Lung (tissue), 12 donors: ENCODE measurements around the gene IDS. TPM values are rescaled to one million over a fixed set of nuclear protein-coding genes. Genes with fewer than 3 reads are reported as not detected.

Experiments used
- ATAC-seq: fragments of 200-7000 bp; cut with Tn5 transposase; one replicate; pipeline ENCODE4 v1.9.1; 2020; ENCODE audit warnings: moderate number of reproducible peaks; ENCODE audit not compliant: insufficient read depth, low FRiP score
- DNase-seq, 3 donors: peaks; one replicate each; pipeline ENCODE4 v3.0.0-alpha.2; 2013 to 2017
- H3K27ac ChIP-seq, 2 donors: one replicate each; pipeline ENCODE4 v1.5.1; 2013; ENCODE audit warnings: mild to moderate bottlenecking in 2 of 2, moderate library complexity in 2 of 2, control low read depth in 1 of 2, inconsistent platforms in 1 of 2, low read depth in 1 of 2, low read length in 1 of 2
- H3K27me3 ChIP-seq, 3 donors: one replicate each; pipeline ENCODE4 v1.5.1; 2013; ENCODE audit warnings: low read length in 2 of 3; ENCODE audit not compliant: control insufficient read depth in 3 of 3, insufficient read depth in 3 of 3
- H3K36me3 ChIP-seq, 4 donors: one replicate each; pipeline ENCODE4 v1.5.1; 2013; ENCODE audit warnings: low read length in 4 of 4, mild to moderate bottlenecking in 1 of 4, moderate library complexity in 1 of 4; ENCODE audit not compliant: control insufficient read depth in 4 of 4, insufficient read depth in 4 of 4
- H3K4me1 ChIP-seq, 5 donors: one replicate each; pipeline ENCODE4 v1.5.1; 2013; ENCODE audit warnings: low read length in 5 of 5, mild to moderate bottlenecking in 2 of 5, moderate library complexity in 1 of 5; ENCODE audit not compliant: control insufficient read depth in 5 of 5, insufficient read depth in 5 of 5
- H3K4me3 ChIP-seq: one replicate; pipeline ENCODE4 v1.5.1; 2013; ENCODE audit warnings: mild to moderate bottlenecking, control low read depth, moderate library complexity
- H3K9ac ChIP-seq, 2 donors: one replicate each; pipeline ENCODE4 v1.5.1; 2013; ENCODE audit warnings: low read length in 2 of 2, control low read depth in 1 of 2; ENCODE audit not compliant: insufficient read depth in 1 of 2
- H3K9me3 ChIP-seq, 4 donors: one replicate each; pipeline ENCODE4 v1.5.1; 2013; ENCODE audit warnings: low read length in 3 of 4, mild to moderate bottlenecking in 1 of 4, moderate library complexity in 1 of 4; ENCODE audit not compliant: control insufficient read depth in 4 of 4, insufficient read depth in 3 of 4
- whole genome bisulfite sequencing, 2 donors: extraction: QIAGEN DNeasy Blood & Tissue Kit; methylation state at CpG; one replicate each; pipeline ENCODE4 v1.1.7; 2013; 5-methylcytosine and 5-hydroxymethylcytosine counted together
- polyA plus RNA-seq, 2 donors: library from polyadenylated mRNA; stranded (reverse); fragments of 200-250 nt; gene quantifications; one replicate each; pipeline ENCODE4 v1.2.1, GENCODE V29; 2013
- total RNA-seq, 2 donors: library from RNA; depleted of rRNA in 1 of 2; stranded (reverse); fragments of >200 nt in 1 of 2; gene quantifications; one replicate each; pipeline ENCODE4 v1.2.1, GENCODE V29; 2014 to 2021
- TF ChIP-seq, protein P1 (sequence below): IDR thresholded peaks from 2 replicates; pipeline ENCODE4 v1.5.1; 2012; ENCODE audit warnings: mild to moderate bottlenecking; ENCODE audit errors: control extremely low read depth, extremely low read depth
- donor health status: control.
- donor health status: control.
- donor health status: Bipolar disorder and iron deficiency.
- donor health status: healthy.
- donor health status: DM: yes; HTN: yes; CAD: no.

Gene IDS
- total and polyA plus RNA-seq, 4 donors, result 32.0 to 100 (median 49.2) TPM

DNA sequence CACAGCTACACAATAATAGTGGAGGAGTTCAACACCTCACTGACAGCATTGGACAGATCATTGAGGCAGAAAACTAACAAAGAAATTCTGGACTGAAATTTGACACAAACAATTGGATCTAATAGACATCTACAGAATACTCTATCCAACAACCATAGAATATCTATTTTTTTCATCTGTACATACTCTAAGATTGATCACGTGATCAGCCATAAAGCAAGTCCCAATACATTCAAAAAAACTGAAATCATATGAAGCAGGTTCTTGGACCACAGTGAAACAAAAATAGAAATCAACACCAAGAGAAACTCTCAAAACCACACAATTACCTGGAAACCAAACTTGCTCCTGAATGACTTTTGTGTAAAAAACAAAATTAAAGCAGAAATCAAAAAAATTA is 12.2 kb upstream of the IDS start:
- Histone ChIP-seq H3K36me3 (no peaks in the 10 kb centered on the region), H3K4me1 (no peaks in the 10 kb centered on the region), H3K27me3 (peaks cover 0 to 4% (median 3%) of the 10 kb centered on the region in 3 donors), H3K9ac (no peak overlapping the region), H3K27ac (no peak overlapping the region), H3K9me3 (no peaks in the 10 kb centered on the region), H3K4me3 (no peak overlapping the region)
- WGBS, 2 donors, result 68 to 92% methylated on average over 1 of the region's 1 CpG
- ATAC-seq (no peak), DNase-seq (no peak)
- TF ChIP-seq, protein P1, sequence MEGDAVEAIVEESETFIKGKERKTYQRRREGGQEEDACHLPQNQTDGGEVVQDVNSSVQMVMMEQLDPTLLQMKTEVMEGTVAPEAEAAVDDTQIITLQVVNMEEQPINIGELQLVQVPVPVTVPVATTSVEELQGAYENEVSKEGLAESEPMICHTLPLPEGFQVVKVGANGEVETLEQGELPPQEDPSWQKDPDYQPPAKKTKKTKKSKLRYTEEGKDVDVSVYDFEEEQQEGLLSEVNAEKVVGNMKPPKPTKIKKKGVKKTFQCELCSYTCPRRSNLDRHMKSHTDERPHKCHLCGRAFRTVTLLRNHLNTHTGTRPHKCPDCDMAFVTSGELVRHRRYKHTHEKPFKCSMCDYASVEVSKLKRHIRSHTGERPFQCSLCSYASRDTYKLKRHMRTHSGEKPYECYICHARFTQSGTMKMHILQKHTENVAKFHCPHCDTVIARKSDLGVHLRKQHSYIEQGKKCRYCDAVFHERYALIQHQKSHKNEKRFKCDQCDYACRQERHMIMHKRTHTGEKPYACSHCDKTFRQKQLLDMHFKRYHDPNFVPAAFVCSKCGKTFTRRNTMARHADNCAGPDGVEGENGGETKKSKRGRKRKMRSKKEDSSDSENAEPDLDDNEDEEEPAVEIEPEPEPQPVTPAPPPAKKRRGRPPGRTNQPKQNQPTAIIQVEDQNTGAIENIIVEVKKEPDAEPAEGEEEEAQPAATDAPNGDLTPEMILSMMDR, result no peak

DNA sequence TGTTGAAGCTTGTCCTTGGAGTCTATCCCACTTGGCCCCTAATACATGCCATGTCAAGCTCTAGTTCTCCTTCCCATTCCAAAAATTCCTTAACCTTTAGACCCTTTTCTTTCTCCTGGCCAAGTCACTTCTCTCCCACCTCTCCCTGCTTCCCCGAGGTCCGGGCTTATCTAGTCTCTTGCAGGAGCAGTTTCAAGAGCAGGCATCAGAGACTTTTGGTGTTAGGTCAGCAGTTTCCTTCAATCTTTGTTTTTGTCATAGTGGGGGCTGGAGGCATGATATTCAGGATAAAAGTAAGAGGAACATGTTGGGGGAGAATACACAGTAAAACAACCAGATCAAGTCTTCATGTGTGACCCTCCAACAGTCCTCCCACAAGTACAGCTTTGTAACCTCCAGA is 11.5 kb upstream of the IDS start:
- Histone ChIP-seq H3K4me3 (no peak overlapping the region), H3K9ac (no peak overlapping the region), H3K9me3 (no peaks in the 10 kb centered on the region), H3K27me3 (peaks cover 0 to 3% (median 2%) of the 10 kb centered on the region in 3 donors), H3K27ac (no peak overlapping the region), H3K36me3 (no peaks in the 10 kb centered on the region), H3K4me1 (no peaks in the 10 kb centered on the region)
- TF ChIP-seq, protein P1, result no peak
- 81 to 83% methylated on average over 2 of the region's 2 CpGs for WGBS, 2 donors
- ATAC-seq, result no peak
- DNase-seq, result no peak

GRCh38 chrX:149515954-149516602 is 11.0 kb upstream of the IDS start:
- Histone ChIP-seq H3K36me3 (no peaks in the 10 kb centered on the region), H3K9me3 (no peaks in the 10 kb centered on the region), H3K4me3 (no peak overlapping the region), H3K4me1 (peaks cover 0 to 1% (median 0%) of the 10 kb centered on the region in 5 donors), H3K9ac (no peak overlapping the region), H3K27me3 (peaks cover 0 to 3% (median 0%) of the 10 kb centered on the region in 3 donors), H3K27ac (no peak overlapping the region)
- 39 to 40% methylated on average over 4 of the region's 4 CpGs for WGBS, 2 donors
- ATAC-seq (no peak), DNase-seq (no peak)
- TF ChIP-seq, protein P1, result no peak
